Right cardiac atrium (tissue), 5 donors: ENCODE data around the gene PDE7B. TPM values are rescaled to one million over a fixed set of nuclear protein-coding genes. Genes with fewer than 3 reads are reported as not detected.
A peak's percentile ranks its signal among the peaks of the same experiment; 100 is the strongest.

Experiments
- ATAC-seq, 2 donors: fragments of 200-7000 bp; cut with Tn5 transposase; one replicate each; pipeline versions ENCODE4 v1.8.0 to v1.9.1; 2020; ENCODE audit warnings: moderate library complexity in 2 of 2, mild to moderate bottlenecking in 1 of 2
- DNase-seq, 3 donors: peaks; one replicate each; pipeline ENCODE4 v3.0.0-alpha.2; 2020
- H3K27ac ChIP-seq: one replicate; pipeline ENCODE4 v1.5.1; 2013; ENCODE audit warnings: mild to moderate bottlenecking, low read length, control low read depth, moderate library complexity
- H3K27me3 ChIP-seq: one replicate; pipeline ENCODE4 v1.6.1; 2013; ENCODE audit not compliant: control insufficient read depth, insufficient read depth
- H3K4me1 ChIP-seq: one replicate; pipeline ENCODE4 v1.6.1; 2013; ENCODE audit warnings: low read length; ENCODE audit not compliant: control insufficient read depth, insufficient read depth
- H3K4me3 ChIP-seq: one replicate; pipeline ENCODE4 v1.5.1; 2013; ENCODE audit warnings: low read length, control low read depth
- H3K9me3 ChIP-seq: one replicate; pipeline ENCODE4 v1.6.1; 2013; ENCODE audit warnings: low read length; ENCODE audit not compliant: control insufficient read depth
- WGBS: extraction: QIAGEN DNeasy Blood & Tissue Kit; methylation state at CpG from one replicate; pipeline ENCODE4 v1.1.7; 2013; 5-methylcytosine and 5-hydroxymethylcytosine counted together
- intact Hi-C, 4 donors: fragments of 100-400 bp; cut with DNase I; formaldehyde crosslinking; loops; one replicate each; pipeline versions ENCODE4 v1.11.0 to v1.14.0; 2022 to 2023
- polyA plus RNA-seq: library from polyadenylated mRNA; stranded (reverse); fragments of 200-250 nt; gene quantifications from one replicate; pipeline ENCODE4 v1.2.3, GENCODE V29; 2013
- total RNA-seq, 4 donors: library from RNA; stranded (reverse); fragmentation: NEBNext Ultra II Directional; extraction: Animal tissue kit (Norgen Biotek cat#: 25700); gene quantifications; one replicate each; pipeline ENCODE4 v1.2.1, GENCODE V29; 2021
- donor health status: healthy with polysubstance abuse.
- donor health status: DM: no; HTN: yes; CAD: no.
- donor health status: DM: no; HTN: no; CAD: no.
- donor health status: DM: no; HTN: yes; CAD: no; lungs with severe emphysema.
- donor health status: DM: yes; HTN: yes; CAD: no.

The PDE7B gene
- total and polyA plus RNA-seq, 5 donors: 2.9 to 11.6 (median 8.3) TPM

GRCh38 chr6:136051140-136051775 lies 199.8 kb downstream of the PDE7B start:
- no peaks in the 10 kb centered on the region for H3K27me3 ChIP-seq
- H3K27ac ChIP-seq: peak overlapping the region; percentile 36
- no peaks in the 10 kb centered on the region for H3K9me3 ChIP-seq
- peaks cover 8% of the 10 kb centered on the region for H3K4me1 ChIP-seq
- ATAC-seq: peak; percentile 59 to 84
- intact Hi-C loops: no loop called here
- WGBS: 23% methylated on average over 12 of the region's 12 CpGs
- peak overlapping the region; percentile 34 for H3K4me3 ChIP-seq
- peak in 2 of 3 donors; percentile 19 to 58 for DNase-seq

GRCh38 chr6:136052031-136052430 lies 200.5 kb downstream of the PDE7B start:
- H3K27ac ChIP-seq: no peak overlapping the region
- H3K4me3 ChIP-seq: no peak overlapping the region
- DNase-seq (no peak), ATAC-seq (no peak)
- 71% methylated on average over 2 of the region's 2 CpGs for WGBS
- peaks cover 5% of the 10 kb centered on the region for H3K4me1 ChIP-seq
- H3K9me3 ChIP-seq: no peaks in the 10 kb centered on the region
- no peaks in the 10 kb centered on the region for H3K27me3 ChIP-seq
- intact Hi-C loops: no loop called here

GRCh38 chr6:136058852-136059251 lies 207.4 kb downstream of the PDE7B start:
- intact Hi-C loops: no loop called here
- Histone ChIP-seq H3K4me1 (peaks cover 5% of the 10 kb centered on the region), H3K4me3 (no peak overlapping the region), H3K9me3 (no peaks in the 10 kb centered on the region), H3K27me3 (no peaks in the 10 kb centered on the region), H3K27ac (no peak overlapping the region)
- 81% methylated on average over 1 of the region's 1 CpG for WGBS
- DNase-seq (no peak), ATAC-seq (no peak)

- Histone ChIP-seq H3K4me3 (no peak overlapping the region), H3K4me1 (peaks cover 5% of the 10 kb centered on the region), H3K27ac (peak overlapping the region; percentile 29), H3K27me3 (no peaks in the 10 kb centered on the region), H3K9me3 (no peaks in the 10 kb centered on the region)
- 18% methylated on average over 6 of the region's 6 CpGs for WGBS
- intact Hi-C loops: no loop called here
- DNase-seq (peak; percentile 33 to 78 (median 70)), ATAC-seq (peak in 1 of 2 donors; percentile 57)
Observed at GRCh38 chr6:136059308-136059707, 207.8 kb downstream of the PDE7B start.

GRCh38 chr6:136060052-136060451 lies 208.6 kb downstream of the PDE7B start:
- intact Hi-C loops: no loop called here
- ATAC-seq (no peak), DNase-seq (no peak)
- H3K4me3 ChIP-seq: no peak overlapping the region
- no peak overlapping the region for H3K27ac ChIP-seq
- H3K9me3 ChIP-seq: no peaks in the 10 kb centered on the region
- H3K27me3 ChIP-seq: no peaks in the 10 kb centered on the region
- peaks cover 3% of the 10 kb centered on the region for H3K4me1 ChIP-seq

GRCh38 chr6:136060759-136061158 lies 209.3 kb downstream of the PDE7B start:
- Histone ChIP-seq H3K27me3 (no peaks in the 10 kb centered on the region), H3K4me3 (no peak overlapping the region), H3K9me3 (no peaks in the 10 kb centered on the region), H3K4me1 (peaks cover 3% of the 10 kb centered on the region), H3K27ac (no peak overlapping the region)
- intact Hi-C loops: no loop called here
- DNase-seq (no peak), ATAC-seq (no peak)

- Histone ChIP-seq H3K4me1 (peaks cover 3% of the 10 kb centered on the region), H3K9me3 (no peaks in the 10 kb centered on the region), H3K27ac (no peak overlapping the region), H3K27me3 (no peaks in the 10 kb centered on the region), H3K4me3 (no peak overlapping the region)
- WGBS: 94% methylated on average over 5 of the region's 5 CpGs
- ATAC-seq (no peak), DNase-seq (no peak)
- intact Hi-C loops: no loop called here
Observed at GRCh38 chr6:136061701-136062100, 210.2 kb downstream of the PDE7B start.

GRCh38 chr6:136063096-136063495 lies 211.6 kb downstream of the PDE7B start:
- H3K9me3 ChIP-seq: no peaks in the 10 kb centered on the region
- 95% methylated on average over 3 of the region's 3 CpGs for WGBS
- H3K4me1 ChIP-seq: peaks cover 3% of the 10 kb centered on the region
- H3K27ac ChIP-seq: no peak overlapping the region
- no peaks in the 10 kb centered on the region for H3K27me3 ChIP-seq
- DNase-seq (no peak), ATAC-seq (no peak)
- intact Hi-C loops: no loop called here
- H3K4me3 ChIP-seq: no peak overlapping the region

- ATAC-seq (no peak), DNase-seq (no peak)
- intact Hi-C loops: no loop called here
- H3K4me3 ChIP-seq: no peak overlapping the region
- H3K27me3 ChIP-seq: no peaks in the 10 kb centered on the region
- WGBS: 68% methylated on average over 3 of the region's 3 CpGs
- no peak overlapping the region for H3K27ac ChIP-seq
- peaks cover 6% of the 10 kb centered on the region for H3K4me1 ChIP-seq
- no peaks in the 10 kb centered on the region for H3K9me3 ChIP-seq
Observed at GRCh38 chr6:136066005-136066404, 214.5 kb downstream of the PDE7B start.

GRCh38 chr6:136067731-136068341 lies 216.3 kb downstream of the PDE7B start:
- H3K4me3 ChIP-seq: no peak overlapping the region
- H3K9me3 ChIP-seq: no peaks in the 10 kb centered on the region
- 67% methylated on average over 10 of the region's 10 CpGs for whole genome bisulfite sequencing
- ATAC-seq (peak; percentile 55 to 66), DNase-seq (peak in 2 of 3 donors; percentile 41 to 42)
- intact Hi-C loops: no loop called here
- peaks cover 3% of the 10 kb centered on the region for H3K4me1 ChIP-seq
- no peaks in the 10 kb centered on the region for H3K27me3 ChIP-seq
- peak overlapping the region; percentile 21 for H3K27ac ChIP-seq

- 51% methylated on average over 2 of the region's 2 CpGs for WGBS
- H3K9me3 ChIP-seq: no peaks in the 10 kb centered on the region
- no peak overlapping the region for H3K4me3 ChIP-seq
- intact Hi-C loops: no loop called here
- ATAC-seq: no peak
- H3K27me3 ChIP-seq: no peaks in the 10 kb centered on the region
- no peak overlapping the region for H3K27ac ChIP-seq
- H3K4me1 ChIP-seq: peaks cover 3% of the 10 kb centered on the region
- DNase-seq: no peak
Observed at GRCh38 chr6:136069119-136069518, 217.6 kb downstream of the PDE7B start.
